ENCODE measurements around the gene RBM34.
A peak's percentile ranks its signal among the peaks of the same experiment; 100 is the strongest.
"Not testable (repeated sequence)": the region's sequence is repeated elsewhere in the genome, so short reads cannot be mapped to it uniquely, and the experiment has no call there.

Gene RBM34

GRCh38 chr1:235169986-235170385, 8.9 kb upstream of the RBM34 start:
- ChIA-PET CTCF (no interaction called here), POLR2A (no interaction called here)
- DNase-seq (ENCODE audit: low read depth, low spot score), result no peak
- H3K4me3 ChIP-seq (ENCODE audit: low read depth, low read length), result no peak overlapping the region
- TF ChIP-seq, protein P1, sequence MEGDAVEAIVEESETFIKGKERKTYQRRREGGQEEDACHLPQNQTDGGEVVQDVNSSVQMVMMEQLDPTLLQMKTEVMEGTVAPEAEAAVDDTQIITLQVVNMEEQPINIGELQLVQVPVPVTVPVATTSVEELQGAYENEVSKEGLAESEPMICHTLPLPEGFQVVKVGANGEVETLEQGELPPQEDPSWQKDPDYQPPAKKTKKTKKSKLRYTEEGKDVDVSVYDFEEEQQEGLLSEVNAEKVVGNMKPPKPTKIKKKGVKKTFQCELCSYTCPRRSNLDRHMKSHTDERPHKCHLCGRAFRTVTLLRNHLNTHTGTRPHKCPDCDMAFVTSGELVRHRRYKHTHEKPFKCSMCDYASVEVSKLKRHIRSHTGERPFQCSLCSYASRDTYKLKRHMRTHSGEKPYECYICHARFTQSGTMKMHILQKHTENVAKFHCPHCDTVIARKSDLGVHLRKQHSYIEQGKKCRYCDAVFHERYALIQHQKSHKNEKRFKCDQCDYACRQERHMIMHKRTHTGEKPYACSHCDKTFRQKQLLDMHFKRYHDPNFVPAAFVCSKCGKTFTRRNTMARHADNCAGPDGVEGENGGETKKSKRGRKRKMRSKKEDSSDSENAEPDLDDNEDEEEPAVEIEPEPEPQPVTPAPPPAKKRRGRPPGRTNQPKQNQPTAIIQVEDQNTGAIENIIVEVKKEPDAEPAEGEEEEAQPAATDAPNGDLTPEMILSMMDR (IDR thresholded peaks at IDR 0.05; ENCODE audit: insufficient read depth, low read length, missing control alignments), result no peak

GRCh38 chr1:235168375-235168774, 7.3 kb upstream of the RBM34 start:
- TF ChIP-seq, protein P1 (IDR thresholded peaks at IDR 0.05; ENCODE audit: insufficient read depth, low read length, missing control alignments), result no peak
- CTCF ChIA-PET, result interaction anchor here (1.3 kb wide), 1 partner anchor 249 kb away, joined by 5 read pairs; no protein-coding TSS in a partner anchor
- H3K4me3 ChIP-seq (ENCODE audit: low read depth, low read length), result no peak overlapping the region
- POLR2A ChIA-PET, result no interaction called here
- DNase-seq (ENCODE audit: low read depth, low spot score), result no peak

- ChIA-PET CTCF (interaction anchor here (1.0 to 1.4 kb wide), 2 partner anchors 16 to 255 kb away, joined by 4 to 5 read pairs; no protein-coding TSS in a partner anchor), POLR2A (interaction anchor here (0.9 kb wide), 1 partner anchor 16 kb away, joined by 3 read pairs; no protein-coding TSS in a partner anchor)
- H3K4me3 ChIP-seq (ENCODE audit: low read depth, low read length), result peak overlapping the region; percentile 98
- no peak for DNase-seq (ENCODE audit: low read depth, low spot score)
- TF ChIP-seq, protein P1 (IDR thresholded peaks at IDR 0.05; ENCODE audit: insufficient read depth, low read length, missing control alignments), result no peak
These were observed 756 bp upstream of the RBM34 start for GRCh38 chr1:235161685-235162327.

DNA sequence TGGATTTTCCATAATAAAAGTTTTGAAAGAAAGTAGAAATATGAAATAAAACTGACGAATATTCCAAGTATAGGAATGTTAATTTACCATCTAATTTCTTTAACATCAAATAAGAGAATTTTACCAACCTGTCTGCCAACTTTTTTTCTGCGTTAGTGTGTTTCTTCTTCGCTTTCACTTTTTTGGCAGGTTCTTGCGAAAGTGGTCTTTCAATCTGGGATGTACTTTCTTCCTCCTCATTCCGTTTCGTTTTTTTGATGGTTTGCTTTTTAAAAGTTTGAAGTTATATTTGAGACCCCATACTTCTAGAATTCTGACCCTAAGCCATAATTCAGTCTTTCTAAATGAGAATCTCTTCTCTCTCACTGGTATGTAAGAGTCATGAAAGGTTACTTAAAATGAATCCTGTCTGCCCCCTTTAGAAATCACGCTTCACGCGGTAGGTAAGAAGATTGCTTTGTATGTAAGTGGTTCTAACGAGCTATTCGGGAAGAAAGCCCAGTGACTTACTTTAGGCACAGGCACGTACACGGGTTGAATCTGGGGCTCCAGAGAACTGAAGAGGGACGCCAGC, 580 bp downstream of the RBM34 start:
- TF ChIP-seq, protein P1 (IDR thresholded peaks at IDR 0.05; ENCODE audit: insufficient read depth, low read length, missing control alignments), result no peak
- POLR2A ChIA-PET, result interaction anchor here (0.6 to 2.0 kb wide), 10 partner anchors 10 to 661 kb away, joined by 3 to 5 read pairs (median 3); partner anchors contain the start of genes B3GALNT2, TBCE and TOMM20
- CTCF ChIA-PET, result interaction anchor here (0.6 to 1.4 kb wide), 4 partner anchors 15 to 256 kb away, joined by 3 to 5 read pairs (median 4); no protein-coding TSS in a partner anchor
- peak overlapping the region; percentile 98 for H3K4me3 ChIP-seq (ENCODE audit: low read depth, low read length)
- no peak for DNase-seq (ENCODE audit: low read depth, low spot score)

GRCh38 chr1:235159930-235160329, 1.1 kb downstream of the RBM34 start:
- DNase-seq (ENCODE audit: low read depth, low spot score), result not testable (repeated sequence)
- ChIA-PET CTCF (interaction anchor here (1.4 kb wide), 1 partner anchor 67 kb away, joined by 3 read pairs; no protein-coding TSS in a partner anchor), POLR2A (interaction anchor here (2.0 kb wide), 1 partner anchor 31 kb away, joined by 5 read pairs; the partner anchor contains the start of gene TOMM20)
- peak overlapping the region; percentile 98 for H3K4me3 ChIP-seq (ENCODE audit: low read depth, low read length)

DNA sequence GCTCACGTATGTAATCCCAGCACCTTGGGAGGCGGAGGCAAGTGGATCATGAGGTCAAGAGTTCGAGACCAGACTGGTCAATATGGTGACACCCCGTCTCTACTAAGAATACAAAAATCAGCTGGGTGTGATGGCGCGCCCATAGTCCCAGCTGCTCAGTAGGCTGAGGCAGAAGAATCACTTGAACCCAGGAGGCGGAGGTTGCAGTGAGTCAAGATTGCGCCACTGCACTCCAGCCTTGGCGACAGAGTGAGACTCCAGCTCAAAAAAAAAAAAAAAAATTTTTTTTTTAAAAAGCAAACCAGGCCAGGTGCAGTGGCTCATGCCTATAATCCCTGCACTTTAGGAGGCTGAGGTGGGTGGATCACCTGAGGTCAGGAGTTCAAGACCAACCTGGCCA, 1.8 kb downstream of the RBM34 start:
- not testable (repeated sequence) for H3K4me3 ChIP-seq (ENCODE audit: low read depth, low read length); DNase-seq (ENCODE audit: low read depth, low spot score)
- ChIA-PET POLR2A (interaction anchor here (0.6 to 2.0 kb wide), 2 partner anchors 31 to 317 kb away, joined by 3 to 5 read pairs; partner anchors contain the start of gene TOMM20), CTCF (interaction anchor here (0.8 kb wide), 1 partner anchor 345 kb away, joined by 3 read pairs; the partner anchor contains the start of gene B3GALNT2)

DNA sequence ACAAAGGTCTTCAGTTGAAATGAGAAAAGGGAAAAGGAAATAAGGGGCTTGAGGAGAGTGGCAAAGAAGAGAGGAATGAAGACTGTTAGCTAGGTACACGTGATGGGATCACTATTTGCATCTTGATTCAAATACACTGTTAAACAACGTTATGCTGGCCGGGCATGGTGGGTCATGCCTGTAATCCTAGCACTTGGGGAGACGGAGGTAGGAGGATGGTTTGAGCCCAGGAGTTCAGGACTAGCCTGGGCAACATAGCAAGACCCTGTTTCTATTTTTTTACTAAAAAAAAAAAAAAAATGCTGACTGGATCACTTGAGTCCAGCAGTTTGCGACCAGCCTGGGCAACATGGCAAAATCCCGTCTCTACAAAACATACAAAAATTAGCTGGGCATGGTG, 2.4 kb downstream of the RBM34 start:
- ChIA-PET CTCF (interaction anchor here (0.8 kb wide), 1 partner anchor 345 kb away, joined by 3 read pairs; the partner anchor contains the start of gene B3GALNT2), POLR2A (interaction anchor here (0.6 kb wide), 1 partner anchor 317 kb away, joined by 3 read pairs; no protein-coding TSS in a partner anchor)
- H3K4me3 ChIP-seq (ENCODE audit: low read depth, low read length), result no peak overlapping the region
- DNase-seq (ENCODE audit: low read depth, low spot score), result no peak
- TF ChIP-seq, protein P1 (IDR thresholded peaks at IDR 0.05; ENCODE audit: insufficient read depth, low read length, missing control alignments), result no peak

Measured in AG04449 (cell line).